Colonic mucosa (tissue), 4 donors: ENCODE data around the gene LAMA5. TPM values are rescaled to one million over a fixed set of nuclear protein-coding genes. Genes with fewer than 3 reads are reported as not detected.
A peak's percentile ranks its signal among the peaks of the same experiment; 100 is the strongest.

Source experiments
- DNase-seq: peaks from one replicate; pipeline ENCODE4 v3.0.0-alpha.2; 2020
- H3K27ac ChIP-seq: fragments of 200-600 bp; one replicate; pipeline ENCODE4 v1.8.0; 2021
- H3K27me3 ChIP-seq: fragments of 200-600 bp; one replicate; pipeline ENCODE4 v1.8.0; 2021
- H3K36me3 ChIP-seq: fragments of 200-600 bp; one replicate; pipeline ENCODE4 v1.8.0; 2021
- H3K4me1 ChIP-seq: fragments of 200-600 bp; one replicate; pipeline ENCODE4 v1.8.0; 2021; ENCODE audit warnings: mild to moderate bottlenecking
- H3K4me3 ChIP-seq: fragments of 200-600 bp; one replicate; pipeline ENCODE4 v1.8.0; 2021
- H3K9ac ChIP-seq, 2 donors: one replicate each; pipeline ENCODE4 v1.7.0; 2013; ENCODE audit warnings: control low read depth in 2 of 2, low read depth in 2 of 2, low read length in 2 of 2
- H3K9me3 ChIP-seq: fragments of 200-600 bp; one replicate; pipeline ENCODE4 v1.8.0; 2021
- intact Hi-C: fragments of 100-400 bp; cut with DNase I; formaldehyde crosslinking; loops from one replicate; pipeline ENCODE4 v1.14.1; 2022
- total RNA-seq, 2 donors: library from RNA; stranded (reverse); fragmentation: NEBNext Ultra II Directional in 1 of 2; extraction: Animal tissue kit (Norgen Biotek cat#: 25700) in 1 of 2; gene quantifications; one replicate each; pipeline ENCODE4 v1.2.1, GENCODE V29; 2021
- TF ChIP-seq, protein P1 (sequence below): fragments of 200-600 bp; IDR thresholded peaks from one replicate; pipeline ENCODE4 v1.8.0; 2022; ENCODE audit warnings: antibody characterized with exemption, mild to moderate bottlenecking
- donor health status: healthy.
- donor health status: DM: no; HTN: no; CAD: no.
- donor health status: DM: no; HTN: no; CAD: no.

Gene LAMA5
- total RNA-seq, 2 donors from 2014 or later: 32.5 to 35.5 TPM

DNA sequence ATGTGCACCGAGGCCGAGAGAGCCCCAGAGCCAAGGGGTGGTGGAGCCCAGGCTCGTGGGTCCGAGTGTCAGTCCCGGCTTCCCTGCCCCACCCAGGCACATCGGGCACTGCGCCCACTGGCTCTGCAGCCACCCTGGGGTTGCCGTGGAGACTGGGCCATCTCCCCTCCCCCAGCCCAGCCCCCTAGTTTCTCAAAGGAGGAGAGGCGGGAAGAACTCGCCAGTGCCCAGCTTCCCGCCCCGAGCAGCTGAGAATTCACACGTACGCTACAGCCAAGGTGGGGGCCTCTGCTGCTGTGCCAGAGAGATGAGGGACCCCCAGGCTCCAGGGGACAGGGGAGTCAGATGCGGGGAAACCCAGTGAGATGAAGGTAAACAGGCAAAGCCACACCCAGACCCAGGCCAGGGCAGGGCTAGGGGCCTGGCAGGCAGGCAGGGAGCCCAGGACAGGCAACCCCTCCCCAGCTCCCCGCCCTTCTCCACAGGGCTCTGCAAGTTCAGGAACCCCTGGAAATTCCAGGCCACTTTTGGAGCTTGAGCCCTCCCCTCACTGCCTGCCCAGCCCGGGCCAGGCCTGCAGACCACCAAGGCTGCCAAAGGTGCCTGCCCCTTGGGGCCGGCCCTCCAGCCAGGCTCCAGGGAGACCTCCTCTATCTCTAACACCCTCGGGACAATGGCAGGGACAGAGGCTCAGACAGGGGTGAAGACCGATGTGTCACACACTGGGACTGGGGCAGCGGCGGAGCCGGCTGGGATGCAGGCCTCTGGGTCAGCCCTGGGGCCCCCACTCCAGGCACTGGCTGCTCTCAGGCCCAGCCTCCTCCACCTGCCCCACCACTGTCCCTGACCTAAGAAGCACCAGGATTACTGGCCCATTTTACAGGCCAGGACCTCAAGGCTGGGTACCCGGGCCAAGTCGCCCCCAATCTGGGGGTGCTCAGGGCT, 6.0 kb downstream of the LAMA5 start:
- peaks cover 3% of the 10 kb centered on the region for H3K27me3 ChIP-seq
- no peak overlapping the region for H3K4me3 ChIP-seq
- H3K9ac ChIP-seq: peak overlapping the region in 1 of 2 donors; percentile 12
- H3K4me1 ChIP-seq: peaks cover 2% of the 10 kb centered on the region
- no peaks in the 10 kb centered on the region for H3K36me3 ChIP-seq
- intact Hi-C loops: no loop called here
- TF ChIP-seq, protein P1, sequence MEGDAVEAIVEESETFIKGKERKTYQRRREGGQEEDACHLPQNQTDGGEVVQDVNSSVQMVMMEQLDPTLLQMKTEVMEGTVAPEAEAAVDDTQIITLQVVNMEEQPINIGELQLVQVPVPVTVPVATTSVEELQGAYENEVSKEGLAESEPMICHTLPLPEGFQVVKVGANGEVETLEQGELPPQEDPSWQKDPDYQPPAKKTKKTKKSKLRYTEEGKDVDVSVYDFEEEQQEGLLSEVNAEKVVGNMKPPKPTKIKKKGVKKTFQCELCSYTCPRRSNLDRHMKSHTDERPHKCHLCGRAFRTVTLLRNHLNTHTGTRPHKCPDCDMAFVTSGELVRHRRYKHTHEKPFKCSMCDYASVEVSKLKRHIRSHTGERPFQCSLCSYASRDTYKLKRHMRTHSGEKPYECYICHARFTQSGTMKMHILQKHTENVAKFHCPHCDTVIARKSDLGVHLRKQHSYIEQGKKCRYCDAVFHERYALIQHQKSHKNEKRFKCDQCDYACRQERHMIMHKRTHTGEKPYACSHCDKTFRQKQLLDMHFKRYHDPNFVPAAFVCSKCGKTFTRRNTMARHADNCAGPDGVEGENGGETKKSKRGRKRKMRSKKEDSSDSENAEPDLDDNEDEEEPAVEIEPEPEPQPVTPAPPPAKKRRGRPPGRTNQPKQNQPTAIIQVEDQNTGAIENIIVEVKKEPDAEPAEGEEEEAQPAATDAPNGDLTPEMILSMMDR: no peak
- no peaks in the 10 kb centered on the region for H3K9me3 ChIP-seq
- no peak overlapping the region for H3K27ac ChIP-seq
- peak; percentile 65 for DNase-seq

DNA sequence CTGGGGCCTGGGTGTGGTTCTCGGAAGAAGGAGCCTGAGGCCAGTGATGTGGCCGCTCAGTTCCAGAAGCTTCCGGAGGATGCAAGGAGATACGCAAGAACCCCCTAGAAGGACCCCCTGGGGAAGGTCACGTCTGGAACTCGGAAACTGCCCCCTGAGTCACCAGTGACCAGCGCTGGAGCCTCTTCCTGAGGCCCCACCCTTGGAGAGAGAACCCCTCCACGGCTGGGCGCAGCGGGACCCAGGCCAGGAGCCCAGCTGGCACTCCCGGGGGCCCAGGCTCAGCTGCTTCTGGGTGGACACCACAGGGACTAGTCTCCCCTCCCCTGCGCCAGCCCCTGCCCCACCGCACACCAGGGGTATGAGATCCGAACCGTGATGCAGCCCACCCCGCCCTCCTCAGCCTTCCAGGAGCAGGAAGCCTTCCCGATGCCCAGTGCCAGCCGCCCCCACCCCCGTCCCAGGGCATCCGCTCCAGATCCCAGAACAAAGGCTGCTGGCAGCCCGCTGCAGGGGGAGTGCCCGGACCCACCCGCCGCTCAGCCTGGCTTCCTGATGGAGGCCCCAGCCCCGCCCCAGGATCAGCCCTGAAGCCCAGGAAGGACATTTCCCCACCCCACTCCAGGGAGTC, 7.5 kb downstream of the LAMA5 start:
- no peak overlapping the region for H3K9ac ChIP-seq
- no peaks in the 10 kb centered on the region for H3K4me1 ChIP-seq
- H3K4me3 ChIP-seq: no peak overlapping the region
- no peaks in the 10 kb centered on the region for H3K27me3 ChIP-seq
- no peaks in the 10 kb centered on the region for H3K9me3 ChIP-seq
- TF ChIP-seq, protein P1: no peak
- H3K27ac ChIP-seq: peak overlapping the region; percentile 67
- intact Hi-C loops: no loop called here
- DNase-seq: no peak
- no peaks in the 10 kb centered on the region for H3K36me3 ChIP-seq

DNA sequence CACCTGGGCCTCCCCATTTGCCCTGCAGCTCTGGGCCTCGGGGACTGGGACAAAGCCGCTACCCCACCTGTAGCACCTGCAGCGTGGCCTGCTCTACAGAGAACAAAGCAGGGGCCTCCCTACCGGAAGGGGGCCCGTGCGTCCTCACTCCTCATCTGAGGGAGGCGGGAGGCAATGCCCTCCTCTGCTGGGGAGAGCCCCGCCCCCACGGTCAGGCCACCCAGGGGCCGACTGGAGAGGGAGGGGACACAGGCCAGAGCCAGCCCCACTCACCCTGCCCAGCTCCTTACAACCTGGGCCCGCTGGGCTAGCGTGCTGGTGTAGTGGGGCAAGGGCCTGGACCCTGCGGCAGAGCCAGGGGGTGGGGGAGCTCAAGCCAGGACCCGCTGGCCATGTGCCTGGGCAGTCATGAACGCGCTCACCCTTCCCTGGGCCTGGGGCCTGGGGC, 8.0 kb downstream of the LAMA5 start:
- Histone ChIP-seq H3K9ac (peak overlapping the region in 1 of 2 donors; percentile 14), H3K27ac (peak overlapping the region; percentile 67), H3K4me1 (no peaks in the 10 kb centered on the region), H3K36me3 (no peaks in the 10 kb centered on the region), H3K27me3 (no peaks in the 10 kb centered on the region), H3K9me3 (no peaks in the 10 kb centered on the region), H3K4me3 (no peak overlapping the region)
- TF ChIP-seq, protein P1: no peak
- DNase-seq: no peak
- intact Hi-C loops: no loop called here

DNA sequence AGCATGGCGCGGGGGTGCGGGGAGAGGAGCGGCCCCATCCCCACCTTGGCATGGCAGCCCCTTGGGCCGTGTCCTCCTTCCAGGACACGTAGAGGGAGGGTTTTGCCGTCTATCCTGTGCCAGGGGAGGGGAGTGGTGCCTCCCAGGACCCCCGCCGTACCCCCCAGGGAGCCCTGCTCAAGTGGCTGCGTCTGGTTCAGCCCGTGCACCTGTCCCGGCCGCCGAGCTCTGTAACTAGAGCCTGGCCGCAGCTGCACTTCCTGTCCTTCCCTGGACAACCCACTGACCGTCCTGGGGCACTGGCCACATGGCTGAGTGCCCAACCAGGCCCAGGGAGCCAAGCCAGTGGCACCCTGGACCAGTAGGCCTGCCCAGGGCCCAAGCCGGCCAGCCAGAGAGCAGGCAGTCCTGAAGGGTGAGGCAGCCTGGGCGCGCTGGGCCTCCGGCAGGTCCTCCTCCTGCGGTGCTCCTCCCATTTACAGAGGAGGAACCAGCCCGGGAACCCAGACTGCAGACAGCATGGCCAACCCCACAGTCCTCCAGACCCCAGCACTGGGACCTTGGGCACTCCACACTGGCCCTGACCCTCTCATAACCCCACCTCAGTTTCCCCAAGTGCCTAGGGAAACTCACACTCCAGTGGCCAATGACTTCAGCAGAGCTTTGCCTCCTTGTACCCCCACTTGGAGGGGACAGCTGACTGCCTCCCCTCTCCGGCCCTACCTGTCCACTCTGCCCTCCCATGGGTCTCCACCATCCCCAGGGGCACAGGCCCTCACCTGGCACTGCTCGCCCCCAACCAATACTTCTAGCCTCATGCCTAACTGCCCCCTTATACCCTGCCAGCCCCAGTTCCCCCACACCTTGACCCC, 8.7 kb downstream of the LAMA5 start:
- peak overlapping the region; percentile 67 for H3K27ac ChIP-seq
- peak overlapping the region; percentile 24 to 32 for H3K9ac ChIP-seq
- DNase-seq: no peak
- intact Hi-C loops: no loop called here
- H3K27me3 ChIP-seq: no peaks in the 10 kb centered on the region
- H3K9me3 ChIP-seq: no peaks in the 10 kb centered on the region
- H3K4me3 ChIP-seq: no peak overlapping the region
- TF ChIP-seq, protein P1: no peak
- H3K36me3 ChIP-seq: no peaks in the 10 kb centered on the region
- no peaks in the 10 kb centered on the region for H3K4me1 ChIP-seq

DNA sequence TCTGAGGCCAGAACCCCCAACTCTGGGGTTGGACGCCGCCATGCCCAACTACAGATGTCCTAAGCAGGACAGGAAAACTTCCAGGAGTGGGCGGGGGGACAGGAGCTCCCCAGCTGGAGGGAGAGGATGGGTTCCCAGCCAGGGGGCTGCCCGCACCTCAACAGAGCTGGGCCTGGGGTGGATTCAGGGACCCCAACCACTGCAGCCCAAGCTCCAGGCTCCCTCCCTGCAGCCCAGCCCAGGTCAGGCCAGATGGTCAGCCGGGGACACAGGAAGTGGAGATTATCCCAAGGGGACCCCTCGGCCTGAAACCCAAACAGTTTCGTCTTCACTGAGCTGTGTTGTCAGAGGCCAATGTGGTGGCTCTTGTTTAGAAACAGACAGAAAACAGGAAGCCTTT, 9.4 kb downstream of the LAMA5 start:
- Histone ChIP-seq H3K36me3 (no peaks in the 10 kb centered on the region), H3K4me3 (no peak overlapping the region), H3K9me3 (no peaks in the 10 kb centered on the region), H3K9ac (peak overlapping the region; percentile 24 to 32), H3K27ac (peak overlapping the region; percentile 67), H3K27me3 (no peaks in the 10 kb centered on the region), H3K4me1 (no peaks in the 10 kb centered on the region)
- DNase-seq: no peak
- TF ChIP-seq, protein P1: no peak
- intact Hi-C loops: no loop called here
